Measurements from ENCODE around the gene IL17C. TPM values are rescaled to one million over a fixed set of nuclear protein-coding genes. Genes with fewer than 3 reads are reported as not detected.

The IL17C gene
- total RNA-seq, 2 donors from 2014 or later = not detected

DNA sequence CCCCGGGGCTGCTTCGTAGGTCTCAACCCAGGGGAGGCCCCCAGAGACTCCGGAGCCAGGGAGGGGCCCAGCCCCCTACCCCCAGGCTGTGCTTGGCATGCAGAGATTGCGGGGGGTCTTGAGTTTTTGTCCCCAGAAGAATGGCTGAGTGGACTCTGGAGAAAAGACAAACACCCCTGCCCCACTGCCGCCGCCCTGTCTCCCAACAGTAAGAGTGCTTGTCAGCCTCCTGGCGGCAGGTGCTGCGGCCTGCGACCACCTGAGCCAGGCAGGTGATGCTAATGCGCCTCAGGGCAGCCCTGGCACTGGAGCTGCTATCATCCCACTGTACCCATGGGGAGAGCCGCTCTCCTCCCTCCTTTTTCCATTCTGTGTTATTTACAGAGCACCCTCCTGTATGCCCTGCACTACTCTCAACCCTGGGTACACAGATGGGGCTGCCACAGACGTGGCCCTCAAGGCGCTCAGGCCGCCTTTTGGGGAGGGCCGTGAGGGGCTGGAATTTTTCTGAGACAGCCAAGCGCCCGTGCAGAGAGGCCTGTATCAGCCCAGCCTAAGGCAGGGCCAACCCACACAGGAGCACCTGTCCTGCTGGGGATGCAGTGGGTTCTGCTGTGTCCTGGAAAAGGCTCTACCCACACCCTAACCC lies 2.6 kb upstream of the IL17C start:
- 94 to 96% methylated on average over 10 to 17 of the region's 17 CpGs for WGBS, 2 experiments (ENCODE audit: insufficient coverage in 1 of 2, insufficient read length in 1 of 2)
- no peak overlapping the region for H3K27ac ChIP-seq (ENCODE audit: low read depth, low read length)
- no peaks in the 10 kb centered on the region for H3K9me3 ChIP-seq (ENCODE audit: control insufficient read depth, low read length)
- Mint-ChIP-seq H3K27ac (no peak overlapping the region), H3K9me3 (no peaks in the 10 kb centered on the region), H3K27me3 (ENCODE audit: insufficient read depth) (peaks cover 26% of the 10 kb centered on the region), H3K4me3 (no peak overlapping the region), H3K36me3 (ENCODE audit: low read depth) (peaks cover 9% of the 10 kb centered on the region), H3K4me1 (no peaks in the 10 kb centered on the region)
- DNase-seq = no peak
- no peaks in the 10 kb centered on the region for H3K4me1 ChIP-seq (ENCODE audit: control insufficient read depth, insufficient read depth, low read length)
- TF ChIP-seq, protein P1, sequence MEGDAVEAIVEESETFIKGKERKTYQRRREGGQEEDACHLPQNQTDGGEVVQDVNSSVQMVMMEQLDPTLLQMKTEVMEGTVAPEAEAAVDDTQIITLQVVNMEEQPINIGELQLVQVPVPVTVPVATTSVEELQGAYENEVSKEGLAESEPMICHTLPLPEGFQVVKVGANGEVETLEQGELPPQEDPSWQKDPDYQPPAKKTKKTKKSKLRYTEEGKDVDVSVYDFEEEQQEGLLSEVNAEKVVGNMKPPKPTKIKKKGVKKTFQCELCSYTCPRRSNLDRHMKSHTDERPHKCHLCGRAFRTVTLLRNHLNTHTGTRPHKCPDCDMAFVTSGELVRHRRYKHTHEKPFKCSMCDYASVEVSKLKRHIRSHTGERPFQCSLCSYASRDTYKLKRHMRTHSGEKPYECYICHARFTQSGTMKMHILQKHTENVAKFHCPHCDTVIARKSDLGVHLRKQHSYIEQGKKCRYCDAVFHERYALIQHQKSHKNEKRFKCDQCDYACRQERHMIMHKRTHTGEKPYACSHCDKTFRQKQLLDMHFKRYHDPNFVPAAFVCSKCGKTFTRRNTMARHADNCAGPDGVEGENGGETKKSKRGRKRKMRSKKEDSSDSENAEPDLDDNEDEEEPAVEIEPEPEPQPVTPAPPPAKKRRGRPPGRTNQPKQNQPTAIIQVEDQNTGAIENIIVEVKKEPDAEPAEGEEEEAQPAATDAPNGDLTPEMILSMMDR (conservative IDR thresholded peaks at IDR 0.05) = peak; percentile 35
- H3K4me3 ChIP-seq (ENCODE audit: low read length) = no peak overlapping the region
- H3K27me3 ChIP-seq (ENCODE audit: control insufficient read depth, insufficient read depth, low read length, poor library complexity, severe bottlenecking) = peaks cover 14% of the 10 kb centered on the region
- H3K9ac ChIP-seq (ENCODE audit: extremely low read depth, low read length, poor library complexity, severe bottlenecking) = no peak overlapping the region
- peaks cover 8% of the 10 kb centered on the region for H3K36me3 ChIP-seq (ENCODE audit: control insufficient read depth, insufficient read depth, low read length)

DNA sequence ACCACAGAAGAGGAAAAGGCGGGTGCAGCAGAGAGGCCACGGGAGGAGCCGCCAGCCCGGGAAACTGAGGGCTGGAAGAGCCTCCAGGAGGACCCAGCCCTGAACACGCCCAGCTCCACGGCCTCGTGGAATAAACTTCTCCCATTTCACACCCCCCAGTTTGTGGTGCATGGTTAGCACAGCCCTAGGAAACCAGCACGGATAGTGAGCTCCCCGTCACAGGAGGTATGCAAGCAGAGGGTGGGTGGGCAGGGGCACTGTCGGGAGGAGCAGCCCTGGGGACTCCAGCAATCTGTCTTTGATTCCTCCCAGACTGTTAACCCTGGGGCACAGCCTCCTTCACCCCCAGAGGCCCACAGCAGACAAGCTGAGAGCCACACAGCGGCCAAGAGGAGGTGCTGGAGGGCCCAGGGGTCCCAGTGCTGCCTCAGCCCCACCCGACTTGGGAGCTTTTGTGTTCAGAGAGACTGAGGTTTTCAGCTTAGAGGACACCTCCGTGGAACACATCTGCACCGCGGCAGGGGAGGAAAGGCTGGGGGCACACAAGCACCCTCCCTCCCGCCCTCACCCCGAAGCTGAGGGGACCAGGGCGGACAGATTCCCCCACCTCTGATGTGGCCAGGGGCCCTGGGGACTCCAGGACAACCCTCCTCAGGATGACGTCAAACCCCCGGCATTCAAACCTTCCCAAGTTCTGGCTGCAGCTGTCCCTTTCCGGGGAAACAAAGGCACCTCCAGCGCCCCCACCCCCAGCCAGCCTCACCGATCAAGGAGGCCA lies 1.7 kb upstream of the IL17C start:
- Mint-ChIP-seq H3K4me3 (no peak overlapping the region), H3K36me3 (ENCODE audit: low read depth) (peaks cover 3% of the 10 kb centered on the region), H3K27ac (no peak overlapping the region), H3K4me1 (no peaks in the 10 kb centered on the region), H3K9me3 (no peaks in the 10 kb centered on the region), H3K27me3 (ENCODE audit: insufficient read depth) (peaks cover 26% of the 10 kb centered on the region)
- WGBS, 2 experiments (ENCODE audit: insufficient coverage in 1 of 2, insufficient read length in 1 of 2) = 85 to 86% methylated on average over 13 to 23 of the region's 23 CpGs
- H3K9ac ChIP-seq (ENCODE audit: extremely low read depth, low read length, poor library complexity, severe bottlenecking) = no peak overlapping the region
- no peaks in the 10 kb centered on the region for H3K4me1 ChIP-seq (ENCODE audit: control insufficient read depth, insufficient read depth, low read length)
- TF ChIP-seq, protein P1 (conservative IDR thresholded peaks at IDR 0.05) = peak; percentile 22
- H3K36me3 ChIP-seq (ENCODE audit: control insufficient read depth, insufficient read depth, low read length) = no peaks in the 10 kb centered on the region
- no peak overlapping the region for H3K27ac ChIP-seq (ENCODE audit: low read depth, low read length)
- peaks cover 14% of the 10 kb centered on the region for H3K27me3 ChIP-seq (ENCODE audit: control insufficient read depth, insufficient read depth, low read length, poor library complexity, severe bottlenecking)
- no peak for DNase-seq
- H3K4me3 ChIP-seq (ENCODE audit: low read length) = no peak overlapping the region
- H3K9me3 ChIP-seq (ENCODE audit: control insufficient read depth, low read length) = no peaks in the 10 kb centered on the region

DNA sequence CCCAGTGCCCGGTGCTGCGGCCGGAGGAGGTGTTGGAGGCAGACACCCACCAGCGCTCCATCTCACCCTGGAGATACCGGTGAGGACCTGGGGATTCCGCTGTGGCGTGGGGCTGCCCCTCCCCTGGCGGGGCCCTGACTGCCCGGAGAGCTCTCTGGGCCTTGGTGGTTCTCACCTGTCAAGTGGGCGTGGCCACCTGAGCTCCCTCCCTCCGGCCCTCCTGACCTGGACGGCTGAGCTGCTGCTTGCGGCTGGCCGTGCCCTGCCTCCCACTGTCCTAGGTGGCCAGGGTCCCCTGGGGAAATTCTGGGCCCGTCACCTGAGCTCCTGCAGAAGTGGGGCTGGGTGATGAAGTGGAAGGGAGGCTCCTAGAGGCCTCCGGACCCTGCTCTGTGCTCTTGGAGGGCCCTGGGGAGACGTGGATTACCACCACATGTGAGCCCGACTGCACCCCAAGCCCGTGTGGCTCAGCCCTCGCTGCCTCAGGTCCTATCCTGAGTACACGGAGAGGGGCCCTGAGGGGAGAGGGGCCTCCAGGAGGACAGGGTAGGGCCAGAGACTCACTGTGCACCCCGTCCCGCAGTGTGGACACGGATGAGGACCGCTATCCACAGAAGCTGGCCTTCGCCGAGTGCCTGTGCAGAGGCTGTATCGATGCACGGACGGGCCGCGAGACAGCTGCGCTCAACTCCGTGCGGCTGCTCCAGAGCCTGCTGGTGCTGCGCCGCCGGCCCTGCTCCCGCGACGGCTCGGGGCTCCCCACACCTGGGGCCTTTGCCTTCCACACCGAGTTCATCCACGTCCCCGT lies 1.1 kb downstream of the IL17C start:
- TF ChIP-seq, protein P1 (conservative IDR thresholded peaks at IDR 0.05) = no peak
- no peaks in the 10 kb centered on the region for H3K4me1 Mint-ChIP-seq

More for the DNA sequence above, 1.1 kb downstream of the IL17C start:
- Histone ChIP-seq H3K27me3 (ENCODE audit: control insufficient read depth, insufficient read depth, low read length, poor library complexity, severe bottlenecking) (peaks cover 14% of the 10 kb centered on the region), H3K36me3 (ENCODE audit: control insufficient read depth, insufficient read depth, low read length) (peaks cover 3% of the 10 kb centered on the region), H3K4me3 (ENCODE audit: low read length) (no peak overlapping the region), H3K9ac (ENCODE audit: extremely low read depth, low read length, poor library complexity, severe bottlenecking) (no peak overlapping the region), H3K9me3 (ENCODE audit: control insufficient read depth, low read length) (no peaks in the 10 kb centered on the region), H3K27ac (ENCODE audit: low read depth, low read length) (no peak overlapping the region), H3K4me1 (ENCODE audit: control insufficient read depth, insufficient read depth, low read length) (no peaks in the 10 kb centered on the region)
- no peak overlapping the region for H3K27ac Mint-ChIP-seq
- no peak overlapping the region for H3K4me3 Mint-ChIP-seq
- H3K9me3 Mint-ChIP-seq = no peaks in the 10 kb centered on the region
- 84 to 90% methylated on average over 28 to 45 of the region's 45 CpGs for WGBS, 2 experiments (ENCODE audit: insufficient coverage in 1 of 2, insufficient read length in 1 of 2)
- peak; percentile 94 for DNase-seq
- peaks cover 5% of the 10 kb centered on the region for H3K36me3 Mint-ChIP-seq (ENCODE audit: low read depth)
- peaks cover 26% of the 10 kb centered on the region for H3K27me3 Mint-ChIP-seq (ENCODE audit: insufficient read depth)
